ENCODE data around the gene C2orf78. TPM values are rescaled to one million over a fixed set of nuclear protein-coding genes. Genes with fewer than 3 reads are reported as not detected.

C2orf78 gene
- total and polyA plus RNA-seq, 9 of the 15 experiments (the other 6 are each of a cell fraction or from before 2014, with no cell fraction given), result 0.04 to 0.28 (median 0.20) TPM

GRCh38 chr2:73736855-73737779 is 46.9 kb upstream of the C2orf78 start, which contains the start of gene TPRKB (continued):
- peak; percentile 9 for TF ChIP-seq DACH1 (IDR thresholded peaks at IDR 0.05; ENCODE audit: partially characterized antibody)
- TF ChIP-seq ZFP36 (IDR thresholded peaks at IDR 0.05; ENCODE audit: low read depth, low read length, partially characterized antibody), result no peak
- peak; percentile 50 for TF ChIP-seq TAL1 (IDR thresholded peaks at IDR 0.05)
- peak; percentile 60; the same call in 1 of the 2 replicates for TF ChIP-seq MEF2D (tag; conservative IDR thresholded peaks at IDR 0.05; ENCODE audit: low read depth)
- peak; percentile 55; the same call in 1 of the 2 replicates for TF ChIP-seq ZNF197 (CRISPR knock-in tag; IDR thresholded peaks at IDR 0.05; ENCODE audit: low read depth)
- TF ChIP-seq CHAMP1 (IDR thresholded peaks at IDR 0.05), result 0 out of 2 replicates have a peak, but pooled peaks have one; percentile 56
- TF ChIP-seq ZNF780A (CRISPR knock-in tag; IDR thresholded peaks at IDR 0.05), result no peak
- TF ChIP-seq MAFK (IDR thresholded peaks at IDR 0.05; ENCODE audit: low read length), result peak; percentile 5; the same call in 1 of the 2 replicates
- peak; percentile 86 for TF ChIP-seq PKNOX1 (IDR thresholded peaks at IDR 0.05)
- TF ChIP-seq KLF1 (tag; IDR thresholded peaks at IDR 0.05), result peak; percentile 68; the same call in 1 of the 2 replicates
- no peak for TF ChIP-seq ZC3H4 (CRISPR knock-in tag; IDR thresholded peaks at IDR 0.05; ENCODE audit: borderline replicate concordance)
- TF ChIP-seq FOXM1 (IDR thresholded peaks at IDR 0.05; ENCODE audit: low read depth), result peak; percentile 65; the same call in 1 of the 2 replicates
- TF ChIP-seq FOXM1 (CRISPR knock-in tag; IDR thresholded peaks at IDR 0.05; ENCODE audit: low read depth), result no peak
- no peak for TF ChIP-seq PPARD (CRISPR knock-in tag; IDR thresholded peaks at IDR 0.05)
- no peak for TF ChIP-seq ZC3H8 (IDR thresholded peaks at IDR 0.05)
- TF ChIP-seq EZH2 (IDR thresholded peaks at IDR 0.05; ENCODE audit: borderline replicate concordance, low read depth, low read length), result no peak
- TF ChIP-seq RHOXF2B (CRISPR knock-in tag; conservative IDR thresholded peaks at IDR 0.05), result no peak
- peak; percentile 67; the same call in 1 of the 2 replicates for TF ChIP-seq MBD2 (IDR thresholded peaks at IDR 0.05; ENCODE audit: borderline replicate concordance, low read depth)
- TF ChIP-seq SIX5 (IDR thresholded peaks at IDR 0.05; ENCODE audit: borderline replicate concordance in 1 of 2, insufficient read depth in 1 of 2, low read depth in 1 of 2, low read length in 2 of 2), result peak; percentile 6 to 31; a peak in 1 of 4 replicates
- no peak for TF ChIP-seq ZEB2 (IDR thresholded peaks at IDR 0.05)
- 0 out of 2 replicates have a peak, but pooled peaks have one; percentile 30 for TF ChIP-seq ZC3H11A (IDR thresholded peaks at IDR 0.05; ENCODE audit: low read depth, low read length)
- TF ChIP-seq CBX5 (IDR thresholded peaks at IDR 0.05; ENCODE audit: borderline replicate concordance, low read depth), result peak; percentile 87
- no peak; the same call in 1 of the 2 replicates for TF ChIP-seq PATZ1 (CRISPR knock-in tag; IDR thresholded peaks at IDR 0.05; ENCODE audit: borderline replicate concordance)
- peak; percentile 93 for TF ChIP-seq RBFOX2 (IDR thresholded peaks at IDR 0.05; ENCODE audit: low read depth, low read length)
- TF ChIP-seq SMARCE1 (IDR thresholded peaks at IDR 0.05), result no peak
